Activated naive CD4-positive, alpha-beta T cell treated with anti-CD3 and anti-CD28 coated beads, Interleukin-2, amount 10 ng/mL, durations not matched to agents 7 days and 5 days (primary cell): ENCODE measurements around the gene HOXB2.

Experiments
- CTCF ChIA-PET: fragments of 350-600 bp; sonication (Branson Sonifier 250); formaldehyde crosslinking; loops from one replicate; lab custom pipeline; 2021; ENCODE audit warnings: antibody characterized with exemption; lab: Charles Lee
- DNase-seq: peaks from one replicate; pipeline ENCODE4 v3.0.0-alpha.2; 2020
- H3K27ac Mint-ChIP-seq: one replicate; pipeline ENCODE4 v1.8.0; 2021; ENCODE audit warnings: mild to moderate bottlenecking, moderate library complexity, mixed read lengths
- H3K27me3 Mint-ChIP-seq: one replicate; pipeline ENCODE4 v1.8.0; 2021; ENCODE audit warnings: mild to moderate bottlenecking, mixed read lengths
- H3K36me3 Mint-ChIP-seq: one replicate; pipeline ENCODE4 v1.8.0; 2021; ENCODE audit warnings: mixed read lengths
- H3K4me1 Mint-ChIP-seq: one replicate; pipeline ENCODE4 v1.8.0; 2021; ENCODE audit warnings: mixed read lengths
- H3K4me3 Mint-ChIP-seq: one replicate; pipeline ENCODE4 v1.8.0; 2021; ENCODE audit warnings: mild to moderate bottlenecking, moderate library complexity, mixed read lengths
- H3K9me3 Mint-ChIP-seq: one replicate; pipeline ENCODE4 v1.8.0; 2021; ENCODE audit warnings: mixed read lengths

Gene HOXB2

DNA sequence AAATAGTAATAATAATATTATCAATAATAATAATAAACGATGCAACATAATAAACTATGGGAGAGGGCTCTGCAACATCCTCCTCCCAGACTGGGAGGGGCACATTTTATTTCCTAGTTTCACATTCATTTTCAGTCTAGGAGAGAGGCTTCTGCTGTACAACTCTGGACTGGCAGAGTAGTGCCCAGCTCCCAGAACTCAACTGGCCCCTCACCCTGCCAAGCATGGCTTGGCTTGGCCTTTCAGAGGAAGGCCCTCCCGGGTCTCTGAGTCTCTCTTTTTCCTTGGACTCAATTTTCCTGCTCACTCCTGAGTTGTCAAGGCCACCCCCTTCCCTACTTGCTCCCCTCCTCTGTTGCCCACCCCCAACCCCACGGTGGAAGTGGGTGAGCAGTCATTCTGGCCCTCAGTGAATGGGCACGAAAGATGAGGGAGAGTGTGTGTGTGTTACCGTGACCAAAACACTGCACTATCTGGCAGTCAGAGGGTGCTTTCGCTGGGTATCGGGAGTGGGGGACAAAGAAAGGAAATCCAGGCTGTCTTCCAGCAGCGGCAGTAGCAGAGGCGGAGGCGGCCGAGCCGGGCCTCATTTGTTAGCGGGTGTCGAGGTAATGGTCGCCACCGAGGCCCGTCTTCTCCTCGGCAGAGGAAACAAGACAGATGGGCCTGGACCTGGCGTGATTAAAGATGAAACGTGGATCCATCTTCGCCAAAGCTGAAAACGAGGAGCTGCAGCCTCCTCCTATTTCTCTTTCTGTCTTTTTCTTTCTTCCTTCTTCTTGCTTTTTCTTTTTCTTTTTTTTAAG is 31.0 kb upstream of the HOXB2 start:
- H3K4me3 Mint-ChIP-seq: peak overlapping the region; percentile 50
- H3K4me1 Mint-ChIP-seq: peaks cover 70% of the 10 kb centered on the region
- no peak for DNase-seq
- no peaks in the 10 kb centered on the region for H3K9me3 Mint-ChIP-seq
- peaks cover 58% of the 10 kb centered on the region for H3K27me3 Mint-ChIP-seq
- CTCF ChIA-PET: interaction anchor here (0.6 to 1.3 kb wide), 4 partner anchors 83 to 1377 kb away, joined by 3 to 4 read pairs (median 3); no protein-coding TSS in a partner anchor
- H3K27ac Mint-ChIP-seq: peak overlapping the region; percentile 83
- peaks cover 20% of the 10 kb centered on the region for H3K36me3 Mint-ChIP-seq

DNA sequence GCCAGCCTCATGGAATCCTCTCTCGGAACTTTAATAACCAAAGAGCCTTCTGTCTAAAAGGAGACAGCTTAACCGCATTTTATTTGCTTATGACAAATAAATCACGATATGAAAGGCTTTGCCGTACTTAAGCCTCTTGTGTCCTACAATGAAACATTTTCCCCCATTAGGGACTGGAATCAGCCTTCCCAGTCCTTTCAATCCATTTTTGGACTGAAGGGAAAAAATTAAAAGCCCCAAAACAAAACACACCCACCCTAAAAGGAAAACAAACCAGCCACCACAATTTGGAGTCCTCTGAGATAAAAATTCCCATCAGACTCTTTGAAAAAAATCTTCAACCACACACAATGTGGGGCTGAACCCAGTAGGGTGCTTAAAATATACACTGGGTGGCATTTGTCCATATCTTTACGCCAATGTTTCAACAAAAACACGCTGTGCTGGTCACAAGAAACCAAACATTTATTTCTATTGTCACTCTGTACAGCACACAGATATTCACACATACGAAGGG is 30.2 kb upstream of the HOXB2 start:
- no peaks in the 10 kb centered on the region for H3K9me3 Mint-ChIP-seq

DNA sequence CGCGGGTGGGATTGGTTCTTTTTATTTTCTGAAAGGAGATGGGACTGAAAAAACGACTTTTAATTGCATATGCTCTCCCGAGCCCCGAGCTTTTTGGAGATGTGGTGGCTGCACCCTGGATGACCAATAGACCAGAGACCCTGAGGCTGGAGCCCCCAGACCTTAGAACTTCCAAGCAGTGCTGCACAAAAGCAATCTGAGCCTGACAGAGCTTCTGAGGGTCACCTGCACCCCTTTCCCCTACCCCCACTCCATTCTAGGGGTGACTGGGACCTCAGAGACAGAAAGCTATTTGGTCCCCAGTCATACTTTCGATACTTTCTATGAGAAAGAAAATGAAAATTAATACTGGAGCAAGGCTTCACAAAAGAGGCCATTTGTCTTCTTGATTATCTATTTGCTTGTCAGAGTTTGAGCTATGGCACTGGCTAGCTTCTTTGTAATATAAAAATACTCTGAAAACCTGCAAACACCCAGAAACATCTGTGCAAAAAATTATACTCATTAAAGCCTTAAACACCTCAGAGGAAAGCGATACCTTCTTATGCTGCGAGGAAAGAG is 29.7 kb upstream of the HOXB2 start:
- H3K9me3 Mint-ChIP-seq: no peaks in the 10 kb centered on the region
- no peak for DNase-seq
- H3K4me3 Mint-ChIP-seq: no peak overlapping the region
- H3K27ac Mint-ChIP-seq: no peak overlapping the region
- peaks cover 57% of the 10 kb centered on the region for H3K4me1 Mint-ChIP-seq
- CTCF ChIA-PET: interaction anchor here (0.7 to 1.1 kb wide), 2 partner anchors 82 to 102 kb away, joined by 3 read pairs; no protein-coding TSS in a partner anchor
- H3K27me3 Mint-ChIP-seq: peaks cover 45% of the 10 kb centered on the region
- peaks cover 17% of the 10 kb centered on the region for H3K36me3 Mint-ChIP-seq

More for the DNA sequence above, 30.2 kb upstream of the HOXB2 start:
- H3K36me3 Mint-ChIP-seq: peaks cover 20% of the 10 kb centered on the region
- CTCF ChIA-PET: interaction anchor here (0.7 to 1.3 kb wide), 3 partner anchors 83 to 102 kb away, joined by 3 to 4 read pairs (median 3); no protein-coding TSS in a partner anchor
- H3K27me3 Mint-ChIP-seq: peaks cover 51% of the 10 kb centered on the region
- H3K4me3 Mint-ChIP-seq: no peak overlapping the region
- H3K27ac Mint-ChIP-seq: no peak overlapping the region
- peaks cover 63% of the 10 kb centered on the region for H3K4me1 Mint-ChIP-seq
- no peak for DNase-seq

DNA sequence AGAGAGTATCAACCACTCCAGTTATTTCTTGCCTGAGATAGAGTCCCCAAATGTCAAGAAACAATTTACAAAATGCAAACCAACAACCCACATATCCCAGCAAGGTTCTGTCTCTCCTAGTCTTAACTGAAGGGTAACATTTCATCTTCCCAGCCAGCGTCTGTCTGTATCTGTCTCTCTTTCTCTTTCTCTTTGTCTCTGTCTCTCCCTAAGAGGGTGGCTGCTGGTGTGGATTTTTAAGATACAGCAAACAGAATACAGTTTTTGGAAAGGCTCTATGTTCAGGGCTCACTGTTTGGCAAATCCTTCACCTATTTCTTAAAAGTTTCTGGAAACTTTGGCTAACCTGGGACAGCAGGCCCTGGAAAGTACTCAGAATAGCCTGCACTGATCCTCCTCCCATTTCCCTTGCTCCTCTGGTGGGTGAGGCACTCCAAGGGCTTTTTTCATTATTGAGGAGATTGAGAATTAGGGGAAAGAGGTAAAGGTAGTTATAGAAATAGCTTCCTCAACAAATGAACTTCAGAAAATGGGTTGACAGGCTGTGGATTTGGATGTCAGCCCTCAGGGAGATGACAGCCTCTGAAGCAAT is 27.0 kb upstream of the HOXB2 start:
- H3K4me3 Mint-ChIP-seq: no peak overlapping the region
- H3K9me3 Mint-ChIP-seq: no peaks in the 10 kb centered on the region
- DNase-seq: no peak
- H3K4me1 Mint-ChIP-seq: peaks cover 46% of the 10 kb centered on the region
- CTCF ChIA-PET: no interaction called here
- no peak overlapping the region for H3K27ac Mint-ChIP-seq
- peaks cover 15% of the 10 kb centered on the region for H3K36me3 Mint-ChIP-seq
- H3K27me3 Mint-ChIP-seq: peaks cover 21% of the 10 kb centered on the region

DNA sequence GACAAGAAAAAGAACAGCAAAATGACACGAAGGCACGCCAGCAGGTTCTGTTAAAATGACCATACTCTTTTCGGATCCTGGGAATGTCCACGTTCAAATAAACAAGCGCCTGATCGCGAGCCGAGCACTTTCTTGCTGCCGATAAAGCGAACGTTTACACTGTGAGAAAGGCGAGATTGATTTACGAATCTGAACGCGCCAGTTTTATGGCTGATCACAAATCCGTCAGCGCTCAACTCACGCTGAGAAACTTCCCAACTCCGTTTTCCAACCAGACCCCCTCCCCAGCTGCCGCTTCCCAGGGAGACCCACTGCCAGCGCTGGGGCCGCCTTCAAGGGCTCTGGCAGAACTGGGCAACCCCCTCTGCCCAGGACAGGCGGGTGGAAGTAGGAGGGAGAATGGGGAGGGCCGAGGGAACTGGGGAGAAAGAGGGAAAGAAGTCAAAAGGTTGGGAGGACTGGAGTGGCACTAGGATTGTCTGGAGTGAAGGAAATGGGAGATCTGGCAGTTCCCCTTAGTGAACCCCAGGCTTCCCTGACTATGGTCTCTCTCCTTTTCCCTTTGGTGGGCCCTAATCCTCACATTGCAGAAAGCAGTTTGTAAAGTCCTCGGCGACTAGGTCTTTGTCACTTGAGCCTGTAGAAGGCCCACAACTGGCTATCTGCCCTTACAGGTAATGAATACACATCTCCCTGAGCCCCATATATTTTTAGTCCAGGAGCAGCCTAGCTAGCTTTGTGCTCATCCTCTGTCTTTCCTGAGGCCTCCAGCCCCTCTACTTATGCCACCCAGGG is 26.3 kb upstream of the HOXB2 start:
- Mint-ChIP-seq H3K9me3 (no peaks in the 10 kb centered on the region), H3K27me3 (peaks cover 14% of the 10 kb centered on the region), H3K27ac (no peak overlapping the region), H3K4me3 (no peak overlapping the region), H3K36me3 (peaks cover 12% of the 10 kb centered on the region), H3K4me1 (peaks cover 41% of the 10 kb centered on the region)
- CTCF ChIA-PET: no interaction called here
- no peak for DNase-seq

DNA sequence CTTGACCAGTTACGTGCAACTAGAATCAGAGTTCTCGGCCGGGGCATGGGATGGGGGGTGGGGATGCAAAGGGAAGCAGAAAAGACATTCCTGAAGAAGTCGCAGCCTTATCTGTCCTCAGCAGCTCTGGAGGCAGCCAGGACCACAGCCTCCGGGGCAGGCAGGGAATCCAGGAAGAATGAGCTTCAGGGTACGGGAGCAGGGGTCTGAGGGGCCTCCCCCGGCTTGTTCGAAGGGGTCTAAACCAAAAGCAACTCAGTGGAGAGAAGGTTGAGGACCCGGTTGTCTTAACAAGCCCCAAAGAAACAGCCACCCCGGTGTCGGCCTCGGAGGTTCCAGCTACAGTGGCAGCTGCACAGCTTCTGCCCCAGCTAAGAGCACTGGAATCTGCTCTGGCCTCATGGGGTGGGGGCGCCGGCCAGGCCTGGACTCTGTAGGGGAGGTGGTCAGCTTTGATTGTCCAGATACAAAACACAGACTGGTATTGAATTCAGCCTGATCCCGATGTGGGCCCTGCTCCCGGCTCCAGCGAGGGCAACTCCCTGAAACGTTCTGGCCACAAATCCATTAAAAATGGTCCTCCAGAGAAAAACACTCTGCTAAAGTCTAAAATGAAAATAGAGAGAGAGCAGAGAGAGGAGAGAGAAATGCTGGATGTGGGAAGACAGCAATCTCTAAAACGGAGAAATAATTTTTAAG is 25.6 kb upstream of the HOXB2 start:
- DNase-seq: no peak
- H3K36me3 Mint-ChIP-seq: peaks cover 12% of the 10 kb centered on the region
- H3K4me3 Mint-ChIP-seq: no peak overlapping the region
- CTCF ChIA-PET: interaction anchor here (0.6 to 0.8 kb wide), 3 partner anchors 9 to 466 kb away, joined by 3 to 4 read pairs (median 3); no protein-coding TSS in a partner anchor
- H3K27me3 Mint-ChIP-seq: peaks cover 7% of the 10 kb centered on the region
- no peaks in the 10 kb centered on the region for H3K9me3 Mint-ChIP-seq
- peaks cover 33% of the 10 kb centered on the region for H3K4me1 Mint-ChIP-seq
- no peak overlapping the region for H3K27ac Mint-ChIP-seq

DNA sequence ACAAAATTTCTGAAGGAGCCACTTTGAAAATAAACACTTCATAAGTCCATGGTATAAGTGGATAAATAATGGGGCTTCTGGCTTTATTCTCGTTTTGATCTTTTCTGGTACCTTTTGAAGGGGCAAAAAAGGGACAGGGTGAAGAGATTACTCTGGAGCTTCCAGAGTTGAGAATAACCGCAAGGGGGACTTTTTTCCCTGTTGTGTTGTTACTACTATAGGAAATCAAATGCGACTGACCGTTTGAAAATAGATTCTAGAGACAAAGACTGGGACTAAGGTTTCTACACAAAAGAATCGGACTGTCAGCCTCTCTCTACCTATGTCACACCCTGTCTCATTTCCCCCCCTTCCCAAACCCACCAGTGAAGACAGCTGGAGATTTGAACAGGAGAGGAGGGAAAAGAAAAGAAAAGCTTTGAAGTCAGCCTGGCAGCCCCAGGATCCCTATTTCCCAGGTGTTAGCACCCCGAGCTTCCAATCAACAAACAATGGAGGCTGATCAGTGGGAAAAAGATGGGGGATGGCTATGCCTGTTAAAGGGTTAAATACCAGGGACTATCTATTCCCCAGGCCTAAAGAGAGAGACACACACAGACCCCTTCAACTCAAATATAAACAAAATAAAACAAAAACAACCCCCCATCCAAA is 24.9 kb upstream of the HOXB2 start:
- Mint-ChIP-seq H3K36me3 (peaks cover 13% of the 10 kb centered on the region), H3K4me3 (no peak overlapping the region), H3K4me1 (peaks cover 28% of the 10 kb centered on the region), H3K9me3 (no peaks in the 10 kb centered on the region), H3K27ac (no peak overlapping the region), H3K27me3 (peaks cover 7% of the 10 kb centered on the region)
- CTCF ChIA-PET: interaction anchor here (0.6 to 0.8 kb wide), 4 partner anchors 8 to 467 kb away, joined by 3 to 4 read pairs (median 4); no protein-coding TSS in a partner anchor
- no peak for DNase-seq

DNA sequence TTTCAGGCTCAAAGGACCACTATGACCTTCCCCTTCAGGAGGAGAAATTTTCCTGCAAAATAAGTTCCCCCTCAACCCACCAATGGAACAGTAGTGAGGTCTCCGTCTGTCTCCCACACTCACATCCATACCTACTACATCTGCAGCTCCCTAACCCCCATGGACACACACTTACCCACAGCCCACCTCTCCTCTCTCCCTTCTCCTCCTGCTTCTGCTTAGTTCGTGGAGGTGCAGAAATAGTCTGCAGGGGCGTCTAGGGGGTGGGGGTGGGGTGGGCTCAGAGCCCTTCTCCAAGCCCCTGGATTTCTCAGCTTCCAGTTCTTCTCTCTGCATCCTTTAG is 24.3 kb upstream of the HOXB2 start:
- peaks cover 3% of the 10 kb centered on the region for H3K27me3 Mint-ChIP-seq
- H3K4me3 Mint-ChIP-seq: no peak overlapping the region
- DNase-seq: no peak
- H3K36me3 Mint-ChIP-seq: peaks cover 12% of the 10 kb centered on the region
- H3K27ac Mint-ChIP-seq: no peak overlapping the region
- CTCF ChIA-PET: interaction anchor here (0.6 to 0.8 kb wide), 2 partner anchors 81 to 305 kb away, joined by 3 to 4 read pairs; no protein-coding TSS in a partner anchor
- no peaks in the 10 kb centered on the region for H3K9me3 Mint-ChIP-seq
- H3K4me1 Mint-ChIP-seq: peaks cover 28% of the 10 kb centered on the region

DNA sequence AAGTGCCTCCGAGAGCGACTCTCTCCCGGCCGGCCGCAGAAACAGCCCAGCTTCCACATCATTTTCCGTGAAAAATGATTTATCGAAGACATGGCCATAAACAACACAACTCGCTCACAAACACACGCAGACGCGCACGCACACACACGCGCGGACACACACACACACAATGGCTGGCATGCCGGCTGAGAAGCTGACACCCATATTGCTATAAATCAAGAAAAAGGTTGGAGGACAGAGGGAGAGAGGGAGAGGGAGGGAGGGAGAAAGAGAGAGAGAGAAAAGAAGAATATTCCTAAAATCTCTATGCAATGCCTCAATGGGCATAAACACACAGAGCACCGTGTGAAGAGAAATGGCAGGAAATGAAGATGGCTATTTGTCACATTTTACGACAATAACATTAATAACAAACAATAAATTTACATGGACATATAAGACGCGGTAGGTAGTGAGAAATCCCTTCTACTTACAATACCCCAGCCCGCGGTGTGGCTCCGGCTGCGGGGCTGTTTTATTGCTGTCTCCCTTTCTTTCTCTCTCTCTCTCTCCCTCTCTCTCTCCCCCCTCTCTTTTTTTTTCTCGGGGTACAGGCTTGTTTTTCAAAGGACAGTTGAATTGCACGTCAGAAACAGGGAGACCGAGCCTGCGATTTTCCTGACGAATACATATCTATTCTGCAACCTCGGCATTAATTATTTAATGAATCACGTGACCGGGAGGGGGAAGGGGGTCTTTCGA is 23.8 kb upstream of the HOXB2 start:
- peak overlapping the region; percentile 66 for H3K27ac Mint-ChIP-seq
- CTCF ChIA-PET: interaction anchor here (1.2 kb wide), 1 partner anchor 76 kb away, joined by 3 read pairs; no protein-coding TSS in a partner anchor
- no peak overlapping the region for H3K4me3 Mint-ChIP-seq
- peaks cover 12% of the 10 kb centered on the region for H3K36me3 Mint-ChIP-seq
- no peaks in the 10 kb centered on the region for H3K9me3 Mint-ChIP-seq
- peaks cover 27% of the 10 kb centered on the region for H3K4me1 Mint-ChIP-seq
- H3K27me3 Mint-ChIP-seq: peaks cover 3% of the 10 kb centered on the region
- DNase-seq: no peak

DNA sequence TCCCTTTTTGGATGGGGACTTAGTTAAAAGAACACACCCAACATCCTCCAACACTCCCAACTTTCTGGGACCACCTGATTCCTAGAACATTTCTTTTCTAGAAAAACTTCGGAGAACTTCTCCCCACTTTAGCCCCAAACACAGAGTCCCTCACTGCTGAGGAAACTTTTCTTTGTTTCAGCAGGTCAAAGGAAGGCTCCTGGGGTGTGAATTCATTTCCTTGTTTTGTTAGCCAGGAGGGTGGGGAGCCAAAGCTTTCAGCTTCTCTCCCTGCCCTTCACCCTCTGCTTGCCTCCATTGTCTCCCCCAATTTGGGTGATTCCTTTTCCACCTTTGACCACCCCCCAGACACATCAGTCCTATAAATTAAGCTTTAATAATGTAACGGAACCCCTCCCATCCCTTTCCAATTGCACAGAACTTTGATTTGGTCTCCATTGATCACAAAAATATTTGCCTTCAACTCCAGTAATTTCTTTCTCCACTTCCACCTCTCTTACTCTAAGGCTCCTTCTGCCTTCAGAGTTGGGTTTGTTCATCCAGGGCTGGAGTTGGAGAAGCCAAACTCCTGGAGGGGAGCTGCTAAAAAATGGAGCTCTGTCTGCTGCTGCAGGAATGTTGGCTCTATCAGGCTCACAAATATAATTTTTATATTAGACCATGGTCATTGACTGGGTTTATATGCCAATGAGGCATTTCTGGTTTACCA is 22.9 kb upstream of the HOXB2 start:
- Mint-ChIP-seq H3K9me3 (no peaks in the 10 kb centered on the region), H3K27me3 (peaks cover 12% of the 10 kb centered on the region), H3K27ac (no peak overlapping the region), H3K4me3 (no peak overlapping the region), H3K4me1 (peaks cover 19% of the 10 kb centered on the region), H3K36me3 (peaks cover 12% of the 10 kb centered on the region)
- no peak for DNase-seq
- CTCF ChIA-PET: interaction anchor here (1.2 kb wide), 1 partner anchor 75 kb away, joined by 3 read pairs; no protein-coding TSS in a partner anchor

DNA sequence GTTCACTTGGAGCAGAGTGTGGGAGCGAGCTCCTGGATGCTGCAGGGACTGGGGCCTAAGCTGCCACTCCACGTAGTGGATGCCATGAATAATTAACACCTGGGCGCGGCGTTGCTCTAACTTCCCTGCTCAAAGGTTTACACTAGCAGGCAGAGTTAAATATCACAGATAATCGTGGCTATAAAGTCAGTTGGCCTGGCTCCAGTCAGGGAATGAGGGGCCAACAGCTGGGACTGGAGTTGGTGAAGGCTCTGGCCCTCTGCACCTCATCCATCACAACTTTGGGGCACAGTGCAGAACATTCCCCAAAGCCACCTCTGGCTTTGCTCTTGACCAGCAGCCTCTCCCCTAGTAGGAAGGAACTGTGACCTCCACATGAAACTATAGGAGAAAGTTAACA is 22.3 kb upstream of the HOXB2 start:
- Mint-ChIP-seq H3K27ac (no peak overlapping the region), H3K36me3 (peaks cover 11% of the 10 kb centered on the region), H3K4me3 (no peak overlapping the region), H3K4me1 (peaks cover 21% of the 10 kb centered on the region), H3K27me3 (peaks cover 18% of the 10 kb centered on the region), H3K9me3 (no peaks in the 10 kb centered on the region)
- no peak for DNase-seq
- CTCF ChIA-PET: interaction anchor here (1.2 kb wide), 1 partner anchor 75 kb away, joined by 3 read pairs; no protein-coding TSS in a partner anchor

DNA sequence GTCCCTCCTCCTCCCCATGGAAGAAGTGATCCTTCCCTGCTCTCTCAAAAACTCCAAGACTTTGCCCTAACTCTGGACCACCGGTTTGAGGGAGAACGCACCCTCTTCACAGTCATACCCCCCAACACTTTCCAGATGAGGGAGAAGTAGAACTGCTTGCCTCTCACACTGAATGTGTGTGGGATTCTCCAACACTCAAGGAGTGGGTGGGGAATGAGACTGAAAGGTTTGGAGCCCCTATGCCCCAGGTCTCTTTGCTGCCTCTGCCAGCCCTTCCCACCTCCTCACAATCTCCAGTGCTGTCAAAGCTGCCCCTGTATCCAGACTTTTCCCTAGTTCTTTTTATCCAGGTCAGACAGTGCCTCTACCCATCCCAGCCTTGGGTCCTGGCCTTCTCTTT is 21.8 kb upstream of the HOXB2 start:
- Mint-ChIP-seq H3K4me3 (no peak overlapping the region), H3K36me3 (peaks cover 11% of the 10 kb centered on the region), H3K9me3 (no peaks in the 10 kb centered on the region), H3K4me1 (peaks cover 24% of the 10 kb centered on the region), H3K27me3 (peaks cover 21% of the 10 kb centered on the region), H3K27ac (no peak overlapping the region)
- no peak for DNase-seq
- CTCF ChIA-PET: no interaction called here
